HG02798 (cell line): ENCODE data around the gene KRTAP9-9.
"Not testable (repeated sequence)": the region's sequence is repeated elsewhere in the genome, so short reads cannot be mapped to it uniquely, and the experiment has no call there.

ENCODE experiments used
- ATAC-seq: cut with Tn5 transposase; IDR thresholded peaks from one replicate; pipeline ENCODE4 v1.9.1; 2021; ENCODE audit warnings: mild to moderate bottlenecking; ENCODE audit not compliant: unreplicated experiment, poor library complexity

Gene KRTAP9-9

GRCh38 chr17:41263212-41263611, 8.0 kb downstream of the KRTAP9-9 start:
- no peak for ATAC-seq

GRCh38 chr17:41264599-41264998, 9.4 kb downstream of the KRTAP9-9 start:
- no peak for ATAC-seq

- ATAC-seq: no peak
Measured at GRCh38 chr17:41265078-41265477, 9.9 kb downstream of the KRTAP9-9 start, which contains the start of gene KRTAP9-6. Gene KRTAP9-6, plus strand, starts transcription at chr17:41265378. Its CDS starts 0 bp downstream, at chr17:41265378.

- no peak for ATAC-seq
Measured at GRCh38 chr17:41267711-41268110, 12.5 kb downstream of the KRTAP9-9 start.

DNA sequence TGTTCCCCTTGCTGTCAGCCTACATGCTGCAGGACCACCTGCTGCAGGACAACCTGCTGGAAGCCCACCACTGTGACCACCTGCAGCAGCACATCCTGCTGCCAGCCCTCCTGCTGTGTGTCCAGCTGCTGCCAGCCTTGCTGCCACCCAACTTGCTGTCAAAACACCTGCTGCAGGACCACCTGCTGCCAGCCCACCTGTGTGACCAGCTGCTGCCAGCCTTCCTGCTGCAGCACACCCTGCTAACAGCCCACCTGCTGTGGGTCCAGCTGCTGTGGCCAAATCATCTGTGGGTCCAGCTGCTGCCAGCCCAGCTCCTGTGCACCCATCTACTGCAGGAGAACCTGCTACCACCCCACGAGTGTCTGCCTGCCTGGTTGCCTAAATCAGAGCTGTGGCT, 16.1 kb downstream of the KRTAP9-9 start:
- ATAC-seq: not testable (repeated sequence)

DNA sequence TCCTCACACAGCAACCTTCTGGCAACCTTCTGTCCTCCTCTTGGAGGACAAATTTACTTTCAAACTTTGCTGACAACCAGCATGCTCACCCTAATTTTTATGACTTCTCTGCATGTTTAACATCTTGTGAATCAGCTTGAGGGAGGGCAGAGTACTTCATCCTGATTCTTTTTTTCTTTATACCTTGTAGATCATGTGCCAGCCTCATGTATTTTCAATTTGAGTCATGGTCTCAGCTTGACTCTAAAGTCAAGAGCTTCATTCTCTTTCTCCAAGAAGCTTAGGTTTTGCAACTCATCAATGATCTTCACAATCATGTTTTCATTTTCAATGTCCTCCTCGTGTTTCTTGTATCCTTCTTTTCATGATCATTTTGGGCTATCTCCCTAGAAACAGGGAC, 16.7 kb downstream of the KRTAP9-9 start:
- no peak for ATAC-seq

GRCh38 chr17:41275648-41276190, 20.5 kb downstream of the KRTAP9-9 start, which contains the start of gene KRTAP9-7:
Gene KRTAP9-7, plus strand, starts transcription at chr17:41275698. Its CDS starts 0 bp downstream, at chr17:41275698.
- not testable (repeated sequence) for ATAC-seq

- no peak for ATAC-seq
Measured at GRCh38 chr17:41278176-41278955, 23.2 kb downstream of the KRTAP9-9 start.

GRCh38 chr17:41284043-41284442, 28.9 kb downstream of the KRTAP9-9 start:
- no peak for ATAC-seq

DNA sequence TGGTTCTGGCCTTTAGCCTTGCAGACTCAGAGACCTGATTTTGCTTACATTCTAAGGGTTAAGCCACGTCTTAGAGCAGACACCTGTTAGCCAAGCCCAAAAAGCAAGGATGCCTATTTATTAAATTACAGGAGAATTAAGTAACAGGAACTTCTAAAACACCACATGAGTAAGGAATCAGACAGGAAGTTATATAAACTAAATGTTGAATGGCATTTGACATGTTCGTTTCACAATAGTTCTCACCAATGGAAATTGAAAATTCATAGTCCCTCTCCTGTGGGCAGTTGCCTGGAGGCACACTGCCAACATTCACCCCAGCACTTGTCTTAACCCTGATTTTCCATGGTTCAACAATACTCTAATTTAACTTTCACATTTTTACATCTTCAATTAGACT, 29.4 kb downstream of the KRTAP9-9 start:
- ATAC-seq: no peak

DNA sequence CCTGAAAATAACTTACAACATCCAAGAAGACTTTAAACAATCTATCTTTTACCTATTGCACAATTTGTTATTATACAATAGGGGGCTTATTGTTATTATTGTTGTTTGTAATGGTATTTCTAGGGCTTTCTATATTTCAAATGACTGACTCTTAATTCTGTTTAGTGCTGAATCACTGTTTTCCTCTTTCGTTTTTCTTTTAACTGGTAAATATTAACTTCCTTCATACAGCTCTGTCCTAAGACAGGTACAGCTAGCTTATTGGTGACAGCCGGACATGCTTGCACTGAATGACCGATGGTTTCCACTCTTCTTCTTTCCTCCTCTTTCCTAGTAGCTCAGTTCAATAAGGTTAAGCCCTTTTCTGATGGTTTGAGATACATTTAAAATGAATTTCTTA, 31.9 kb downstream of the KRTAP9-9 start:
- no peak for ATAC-seq

DNA sequence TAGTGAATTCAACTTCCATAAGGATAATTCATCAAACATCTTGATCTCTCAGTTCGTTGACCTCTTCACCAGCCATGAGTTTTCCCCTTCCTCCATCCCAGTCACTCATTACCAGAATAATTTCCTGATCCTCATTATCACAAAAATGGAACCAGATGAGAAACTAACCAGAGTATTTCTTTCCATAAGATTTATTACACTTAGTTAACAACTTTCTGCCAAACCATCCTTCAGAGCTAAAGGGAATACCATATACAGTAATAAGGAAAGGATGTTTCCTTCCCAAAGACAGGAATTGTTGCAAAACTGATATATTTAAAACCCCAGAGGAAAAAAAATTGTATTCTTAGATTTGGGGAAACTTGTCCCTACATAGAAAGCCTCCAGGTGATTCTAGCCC, 38.8 kb downstream of the KRTAP9-9 start:
- ATAC-seq: no peak

DNA sequence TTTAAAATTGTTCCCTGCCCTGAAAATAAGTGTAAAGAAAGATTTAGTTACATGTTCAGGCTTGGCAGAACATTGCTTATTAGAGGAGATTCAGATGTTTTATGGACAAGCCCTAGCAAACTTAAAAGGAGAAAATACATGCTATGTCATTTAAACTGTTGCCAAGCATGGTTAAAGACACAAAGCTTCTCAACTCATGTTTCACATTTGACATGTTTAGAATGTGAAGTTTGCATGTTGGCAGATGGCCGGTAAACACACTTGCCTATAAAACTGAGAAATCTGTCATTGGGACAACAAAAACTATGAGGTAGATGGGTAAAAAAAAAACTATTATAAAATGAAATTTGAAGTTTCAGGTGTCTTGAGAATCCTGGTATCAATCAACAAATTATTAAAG, 41.7 kb downstream of the KRTAP9-9 start:
- no peak for ATAC-seq

DNA sequence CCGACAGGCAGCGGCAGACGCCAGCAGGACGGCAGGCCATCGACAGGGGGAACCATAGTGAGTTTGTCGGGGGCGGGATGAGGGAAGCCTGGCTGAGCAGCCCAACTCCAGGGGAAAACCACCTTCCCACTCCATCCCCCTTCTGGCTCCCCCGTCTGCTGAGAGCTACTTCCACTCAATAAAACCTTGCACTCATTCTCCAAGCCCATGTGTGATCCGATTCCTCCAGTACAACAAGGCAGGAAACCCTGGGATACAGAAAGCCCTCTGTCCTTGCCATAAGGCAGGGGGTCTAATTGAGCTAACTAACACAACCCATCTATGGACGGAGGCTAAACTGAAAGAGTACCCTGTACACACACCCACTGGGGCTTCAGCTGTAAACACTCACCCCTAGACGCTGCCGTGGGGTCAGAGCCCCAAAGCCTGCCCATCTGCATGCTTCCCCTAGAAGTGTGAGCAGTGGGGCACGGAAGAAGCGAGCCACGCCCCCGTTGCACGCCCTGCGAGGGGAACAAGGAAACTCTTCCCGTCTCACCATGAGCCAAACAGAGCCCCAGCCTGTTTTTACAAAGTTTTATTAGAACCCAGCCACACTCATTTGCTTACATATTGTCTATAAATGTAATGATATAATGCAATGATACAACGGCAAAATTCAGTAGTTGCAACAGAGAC, 43.4 kb downstream of the KRTAP9-9 start:
- ATAC-seq: no peak

- ATAC-seq: no peak
Measured at GRCh38 chr17:41301204-41301790, 46.1 kb downstream of the KRTAP9-9 start.

DNA sequence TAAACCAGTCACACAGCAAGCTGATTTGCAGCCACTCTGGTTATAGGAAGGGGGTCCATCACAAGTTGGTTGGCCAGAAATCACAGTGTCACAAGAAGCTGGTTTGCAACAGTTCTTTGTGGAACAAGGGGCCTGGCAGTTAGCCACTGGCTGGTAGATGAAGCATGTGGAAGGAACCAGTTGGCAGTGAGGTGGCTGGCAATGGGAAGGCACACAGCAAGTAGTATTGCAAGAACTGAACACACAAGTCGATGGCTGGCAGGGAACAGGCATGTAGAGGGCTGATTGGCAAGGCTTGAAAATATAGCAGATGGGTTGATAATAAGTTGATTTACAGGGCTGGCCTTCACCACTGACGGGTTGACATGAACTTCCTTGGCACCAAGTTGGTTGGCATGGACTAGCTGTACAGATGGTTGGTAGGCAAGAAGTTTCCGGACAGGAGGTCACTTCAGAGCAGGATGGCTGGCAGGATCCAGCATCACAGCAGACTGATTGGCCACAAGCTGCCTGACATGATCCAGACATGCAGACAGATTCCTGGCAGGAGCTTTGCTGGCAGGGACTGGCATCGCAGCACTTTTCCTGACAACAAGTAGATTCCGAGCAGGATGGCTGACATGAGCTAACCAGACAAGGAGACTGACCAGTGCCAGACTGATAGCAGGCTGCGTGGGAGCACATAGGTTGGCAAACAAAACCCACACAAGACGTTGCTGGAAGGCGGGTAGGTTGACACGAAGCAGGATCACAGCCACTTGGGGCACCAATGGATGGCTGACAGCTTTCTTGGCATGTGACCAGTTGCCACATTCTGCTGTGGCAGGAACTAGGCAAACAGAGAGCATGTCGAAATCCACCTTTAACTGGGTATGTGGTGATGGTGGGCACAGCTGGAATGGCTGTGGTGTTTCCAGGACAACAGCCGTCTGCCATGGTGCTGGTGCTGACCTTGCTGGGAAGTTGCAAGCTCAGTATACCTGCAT, 47.0 kb downstream of the KRTAP9-9 start, which contains the start of gene KRTAP29-1:
KRTAP29-1 (minus strand) TSS at position 936 of the 986 bp plus-strand sequence; CDS start at position 936, 0 bp downstream.
- ATAC-seq: no peak

- no peak for ATAC-seq
Measured at GRCh38 chr17:41302981-41303380, 47.8 kb downstream of the KRTAP9-9 start.

GRCh38 chr17:41304091-41304490, 48.9 kb downstream of the KRTAP9-9 start:
- no peak for ATAC-seq
